Hematopoietic multipotent progenitor cell treated with erythropoietin and hydrocortisone succinate and interleukin-3 and kit ligand, for 17 days (in vitro differentiated cells): Measurements from ENCODE around the gene GGA1.
"Not testable (repeated sequence)": the region's sequence is repeated elsewhere in the genome, so short reads cannot be mapped to it uniquely, and the experiment has no call there.

Experiments used
- DNase-seq: peaks from one replicate; pipeline ENCODE4 v3.0.0-alpha.2; 2015; ENCODE audit warnings: low spot score

Gene GGA1

GRCh38 chr22:37571258-37571991, 37.2 kb upstream of the GGA1 start:
- no peak for DNase-seq

DNA sequence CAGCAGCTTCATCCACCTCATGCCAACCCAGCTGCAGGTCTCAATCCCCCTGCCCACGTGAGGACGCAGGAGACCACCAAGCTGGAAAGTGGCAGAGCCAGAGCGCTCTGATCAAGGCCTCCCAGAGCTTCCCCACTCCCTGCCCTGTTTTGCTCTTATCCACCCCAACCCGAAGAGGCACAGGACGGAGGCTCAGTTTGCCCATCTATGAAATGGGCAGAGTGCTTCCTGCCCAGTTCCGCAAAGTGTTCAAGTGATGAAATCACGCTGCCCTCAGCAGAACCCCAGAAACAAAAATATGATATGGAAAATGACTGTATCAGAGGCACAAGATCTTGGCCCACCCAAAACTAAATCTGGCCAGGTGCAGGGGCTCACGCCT, 36.7 kb upstream of the GGA1 start:
- no peak for DNase-seq

DNA sequence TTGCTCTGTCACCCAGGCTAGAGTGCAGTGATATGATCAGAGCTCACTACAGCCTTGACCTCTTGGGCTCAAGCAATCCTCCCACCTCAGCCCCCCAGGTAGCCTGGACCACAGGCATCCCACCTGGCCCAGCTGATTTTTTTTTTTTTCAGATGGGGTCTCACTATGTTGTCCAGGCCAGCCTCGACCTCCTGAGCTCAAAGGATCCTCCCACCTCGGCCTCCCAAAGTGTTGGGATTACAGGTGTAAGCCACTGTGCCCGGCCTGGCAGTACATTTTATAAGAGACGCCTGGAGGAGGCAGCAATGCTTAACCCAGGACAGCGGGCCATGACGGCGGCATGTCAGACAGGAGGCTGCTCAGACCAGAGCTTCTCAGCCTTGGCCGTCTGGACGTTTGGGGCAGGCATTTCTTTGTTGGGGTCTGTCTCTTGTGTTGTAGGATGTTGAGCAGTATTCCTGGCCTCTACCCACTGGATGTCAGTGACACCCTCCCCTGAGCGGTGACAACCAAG, 33.1 kb upstream of the GGA1 start:
- no peak for DNase-seq

DNA sequence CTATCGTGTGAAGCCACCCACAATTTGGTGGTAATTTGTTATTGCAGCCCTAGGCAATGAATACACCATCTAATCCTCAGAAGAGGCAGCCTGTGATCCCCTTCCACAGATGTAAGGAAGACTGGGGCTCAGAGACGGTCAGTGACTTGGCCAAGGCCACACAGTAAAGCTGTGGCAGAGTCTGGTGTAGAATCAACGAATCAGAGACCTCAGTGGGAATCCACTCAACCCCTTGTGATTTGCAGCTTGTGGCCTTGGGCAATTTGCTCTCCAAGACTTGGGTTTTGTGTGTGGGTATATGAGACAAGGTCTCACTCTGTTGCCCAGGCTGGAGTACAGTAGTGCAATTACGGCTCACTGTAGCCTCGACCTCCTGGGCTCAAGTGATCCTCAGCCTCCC, 30.6 kb upstream of the GGA1 start:
- DNase-seq = no peak

GRCh38 chr22:37581504-37581903, 27.1 kb upstream of the GGA1 start:
- no peak for DNase-seq

- no peak for DNase-seq
Observed at GRCh38 chr22:37582526-37582925, 26.1 kb upstream of the GGA1 start.

- DNase-seq = no peak
Observed at GRCh38 chr22:37588546-37589215, 20.0 kb upstream of the GGA1 start.

DNA sequence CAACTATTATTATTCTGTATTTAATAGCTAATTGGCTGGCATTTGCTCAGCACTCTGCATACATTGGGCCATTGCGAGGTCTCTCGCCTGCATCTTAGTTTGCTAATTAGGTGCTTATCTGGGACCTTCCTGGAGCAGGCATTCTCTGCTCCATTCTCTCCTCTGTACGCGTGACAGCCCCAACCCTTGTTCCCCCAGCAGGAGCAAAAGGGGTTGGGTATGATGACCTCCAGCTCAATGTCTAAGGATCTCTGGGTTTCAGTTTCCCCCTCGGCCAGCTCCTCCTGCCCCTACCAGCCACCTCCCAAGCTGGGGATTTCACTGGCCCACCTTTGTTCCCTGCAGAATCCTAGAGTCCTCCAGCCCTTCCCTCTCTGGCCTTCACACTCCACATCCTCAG, 19.0 kb upstream of the GGA1 start:
- DNase-seq = no peak

GRCh38 chr22:37591081-37591480, 17.6 kb upstream of the GGA1 start:
- DNase-seq = not testable (repeated sequence)

GRCh38 chr22:37591823-37592404, 16.7 kb upstream of the GGA1 start:
- no peak for DNase-seq

DNA sequence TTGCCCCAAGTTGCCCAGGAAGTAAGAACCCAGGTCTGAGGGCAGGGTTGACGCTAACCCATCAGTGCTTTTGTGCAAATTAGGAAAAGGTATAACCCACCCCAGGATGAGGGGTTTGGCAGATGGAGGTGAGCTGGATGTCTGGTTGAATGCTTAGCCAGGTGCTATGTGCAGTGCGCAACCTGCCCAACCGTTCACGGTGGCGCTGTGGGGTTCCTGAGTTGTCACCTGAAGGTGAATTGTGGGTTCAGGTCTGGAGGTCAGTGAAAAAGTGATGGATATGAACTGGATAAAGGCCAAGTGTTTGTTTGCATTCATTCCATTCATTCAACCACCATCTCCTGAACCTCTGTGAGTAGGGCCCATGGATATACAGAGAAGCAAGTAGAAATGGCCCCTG, 14.4 kb upstream of the GGA1 start:
- no peak for DNase-seq

DNA sequence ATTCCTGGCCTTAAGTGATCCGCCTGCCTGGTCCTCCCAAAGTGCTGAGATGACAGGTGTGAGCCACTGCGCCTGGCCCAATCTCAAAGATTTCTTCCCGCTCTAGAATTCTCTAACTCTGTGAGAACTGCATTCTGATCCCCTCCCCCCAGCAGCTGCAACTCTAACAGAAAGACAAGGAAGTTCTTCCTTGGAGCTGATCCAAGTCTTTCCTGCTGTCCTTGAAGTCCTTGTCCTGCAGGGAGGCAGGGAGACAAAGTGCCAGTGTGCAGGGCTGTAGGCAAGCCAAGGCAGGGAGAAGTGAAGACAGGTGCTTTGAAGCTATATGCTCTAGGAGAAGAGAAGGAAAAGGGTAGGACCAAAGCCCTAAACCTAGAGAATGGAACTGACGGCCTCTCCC, 9.5 kb upstream of the GGA1 start:
- no peak for DNase-seq

GRCh38 chr22:37601203-37601539, 7.5 kb upstream of the GGA1 start:
- DNase-seq = no peak

GRCh38 chr22:37601540-37602442, 6.8 kb upstream of the GGA1 start:
- no peak for DNase-seq

DNA sequence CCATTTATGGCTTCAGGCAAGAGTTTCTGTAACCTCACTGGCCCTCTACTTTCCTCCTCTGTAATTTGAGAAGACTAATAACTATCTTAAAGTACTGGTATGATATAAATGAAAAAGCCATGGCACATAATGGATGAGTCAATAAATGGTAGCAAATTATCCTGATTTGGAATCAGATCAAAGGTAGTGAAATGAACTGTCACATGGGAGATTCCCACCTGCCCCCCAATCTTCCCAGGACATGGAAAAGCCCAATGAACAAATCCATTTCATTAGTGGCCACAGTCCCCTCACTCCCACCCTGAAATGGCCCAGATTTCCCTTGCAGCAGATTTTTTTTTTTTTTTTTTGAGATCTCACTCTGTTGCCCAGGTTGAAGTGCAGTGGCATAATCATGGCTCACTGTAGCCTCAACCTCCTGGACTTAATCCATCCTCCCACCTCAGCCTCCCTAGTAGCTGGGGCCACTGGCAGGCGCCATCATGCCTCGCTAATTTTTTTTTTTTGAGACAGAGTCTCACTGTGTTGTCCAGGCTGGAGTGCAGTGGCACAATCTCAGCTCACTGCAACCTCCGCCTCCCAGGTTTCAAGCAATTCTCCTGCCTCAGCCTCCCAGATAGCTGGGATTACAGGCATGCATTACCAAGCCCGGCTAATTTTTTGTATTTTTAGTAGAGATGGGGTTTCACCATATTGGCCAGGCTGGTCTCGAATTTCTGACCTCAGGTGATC, 5.9 kb upstream of the GGA1 start:
- not testable (repeated sequence) for DNase-seq

- DNase-seq = no peak
Observed at GRCh38 chr22:37604074-37604473, 4.6 kb upstream of the GGA1 start.

DNA sequence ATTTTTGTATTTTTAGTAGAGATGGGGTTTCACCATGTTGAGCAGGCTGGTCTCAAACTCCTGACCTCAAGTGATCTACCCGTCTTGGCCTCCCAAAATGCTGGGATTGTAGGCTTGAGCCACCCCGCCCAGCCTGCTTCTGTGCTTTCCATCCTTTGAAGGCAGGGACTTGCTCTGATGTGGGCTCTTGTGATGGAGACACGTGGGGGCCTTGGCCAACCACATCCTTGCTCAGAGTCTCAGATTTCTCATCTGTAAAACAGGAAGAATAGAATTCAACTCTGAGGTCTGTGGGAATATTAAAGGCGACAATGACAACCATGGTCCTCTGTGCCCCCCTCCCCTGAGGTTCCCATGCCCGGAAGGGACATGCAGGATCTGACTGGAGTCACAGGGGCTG, 3.8 kb upstream of the GGA1 start:
- DNase-seq = no peak

GRCh38 chr22:37607010-37607934, 1.4 kb upstream of the GGA1 start:
- DNase-seq = peak; percentile 89

DNA sequence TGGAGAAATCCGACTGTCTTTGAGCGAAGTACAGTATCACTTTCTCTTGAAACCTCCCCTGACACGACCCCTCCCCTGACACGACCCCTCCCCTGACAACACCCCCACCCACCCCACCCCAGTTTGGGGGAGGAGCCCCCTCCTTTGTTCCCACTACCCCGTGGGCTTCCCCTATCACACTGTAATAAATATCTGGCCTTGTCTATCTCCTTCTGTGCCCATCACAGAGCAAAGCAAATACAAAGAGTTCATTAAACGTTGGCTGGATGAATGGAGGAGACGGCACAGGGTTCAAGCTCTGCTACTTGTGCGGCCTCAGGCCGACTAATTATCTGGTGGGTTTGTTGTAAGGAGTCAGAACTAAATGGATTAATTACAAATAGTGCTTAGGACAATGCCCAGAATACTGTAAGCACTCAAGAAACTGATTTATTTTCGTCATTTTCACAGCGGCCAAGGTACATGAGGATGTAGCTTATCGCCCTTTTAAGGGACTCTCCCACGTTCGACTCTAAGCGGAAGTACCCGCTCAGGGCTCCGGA, 628 bp upstream of the GGA1 start:
- DNase-seq = no peak
